SK-N-SH (cell line): ENCODE data around the gene DYNLRB1. TPM values are rescaled to one million over a fixed set of nuclear protein-coding genes. Genes with fewer than 3 reads are reported as not detected.

Experiments
- CTCF ChIA-PET: fragments of 300-600, 350-600 bp; formaldehyde crosslinking; extraction: SDS; loops from one replicate; lab custom pipeline; 2021; lab: Yijun Ruan, JAX
- POLR2A ChIA-PET: fragments of 350-600 bp; sonication (Branson Sonifier 250); formaldehyde crosslinking; extraction: SDS; loops from one replicate; lab custom pipeline; 2020; ENCODE audit warnings: antibody characterized with exemption, inconsistent platforms; lab: Yijun Ruan, JAX
- DNase-seq: peaks from one replicate; pipeline ENCODE4 v3.0.0; 2012
- H2AFZ ChIP-seq: fragments of 200-600 bp; sonication (generic); 2 replicates; pipeline ENCODE4 v1.8.1; 2016; ENCODE audit warnings: antibody characterized with exemption, mild to moderate bottlenecking, low read depth
- H3F3A ChIP-seq: fragments of 200-600 bp; sonication (generic); replicated peaks from 2 replicates; pipeline ENCODE3; 2016; ENCODE audit warnings: antibody characterized with exemption, mild to moderate bottlenecking; ENCODE audit not compliant: insufficient read depth
- H3K27ac ChIP-seq, 2 experiments: fragments of 200-500 bp in 1 of 2; fragments of 200-600 bp in 1 of 2; sonication (Bioruptor generic) in 1 of 2; sonication (generic), shearing (Covaris generic) in 1 of 2; 2 replicates each; pipeline versions ENCODE4 v1.5.1 to v1.6.1; 2014 to 2016; ENCODE audit warnings: low read depth in 2 of 2, inconsistent platforms in 1 of 2, low read length in 1 of 2, mild to moderate bottlenecking in 1 of 2, mixed read lengths in 1 of 2
- H3K27me3 ChIP-seq: fragments of 200-600 bp; sonication (generic), shearing (Covaris generic); 2 replicates; pipeline ENCODE4 v1.6.1; 2016; ENCODE audit warnings: mixed run types; ENCODE audit not compliant: insufficient read depth
- H3K36me3 ChIP-seq, 2 experiments: fragments of 200-500 bp in 1 of 2; fragments of 200-600 bp in 1 of 2; sonication (Bioruptor generic) in 1 of 2; sonication (generic) in 1 of 2; replicated peaks in 1 of 2; 2 replicates each; pipeline versions ENCODE3 to v1.5.1; 2014 to 2016; ENCODE audit warnings: low read length in 1 of 2, mild to moderate bottlenecking in 1 of 2; ENCODE audit not compliant: insufficient read depth in 2 of 2, control insufficient read depth in 1 of 2
- H3K4me1 ChIP-seq, 2 experiments: fragments of 200-500 bp in 1 of 2; fragments of 200-600 bp in 1 of 2; sonication (Bioruptor generic) in 1 of 2; sonication (generic), shearing (Covaris generic) in 1 of 2; 2 replicates each; pipeline versions ENCODE4 v1.5.1 to v1.6.1; 2014 to 2016; ENCODE audit warnings: low read depth in 1 of 2, low read length in 1 of 2, mixed run types in 1 of 2; ENCODE audit not compliant: insufficient read depth in 2 of 2, control insufficient read depth in 1 of 2
- H3K4me2 ChIP-seq: fragments of 200-600 bp; sonication (generic), shearing (Covaris generic); 2 replicates; pipeline ENCODE4 v1.6.1; 2017; ENCODE audit warnings: mixed run types
- H3K4me3 ChIP-seq, 2 experiments: fragments of 200-500 bp in 1 of 2; fragments of 200-600 bp in 1 of 2; sonication (Bioruptor generic) in 1 of 2; sonication (generic), shearing (Covaris generic) in 1 of 2; 2 replicates each; pipeline versions ENCODE4 v1.5.1 to v1.8.1; 2014 to 2016; ENCODE audit warnings: low read depth in 2 of 2, inconsistent platforms in 1 of 2, low read length in 1 of 2, mild to moderate bottlenecking in 1 of 2, mixed read lengths in 1 of 2, moderate library complexity in 1 of 2
- H3K79me2 ChIP-seq: fragments of 200-600 bp; sonication (generic); 2 replicates; pipeline ENCODE4 v1.8.1; 2017; ENCODE audit warnings: mild to moderate bottlenecking; ENCODE audit not compliant: insufficient read depth
- H3K9ac ChIP-seq: fragments of 200-600 bp; sonication (generic); 2 replicates; pipeline ENCODE4 v1.6.1; 2017; ENCODE audit warnings: mixed run types
- H3K9me2 ChIP-seq: fragments of 200-600 bp; sonication (generic); 2 replicates; pipeline ENCODE4 v1.6.1; 2017; ENCODE audit warnings: mixed run types
- H3K9me3 ChIP-seq: fragments of 200-600 bp; sonication (generic); 2 replicates; pipeline ENCODE4 v1.6.1; 2017; ENCODE audit warnings: mixed run types, mild to moderate bottlenecking, moderate library complexity
- H4K20me1 ChIP-seq: fragments of 200-600 bp; sonication (generic); 2 replicates; pipeline ENCODE4 v1.6.1; 2017; ENCODE audit warnings: mild to moderate bottlenecking, mixed run types; ENCODE audit not compliant: insufficient read depth
- ELF1 ChIP-seq: IDR thresholded peaks from 2 replicates; pipeline ENCODE4 v1.4.0; 2012
- EP300 ChIP-seq, 2 experiments: IDR thresholded peaks; 2 replicates each; pipeline versions ENCODE4 v1.4.0 to v1.6.1; 2012; ENCODE audit warnings: borderline replicate concordance in 1 of 2, low read depth in 1 of 2, low read length in 1 of 2
- FOSL2 ChIP-seq: IDR thresholded peaks from 2 replicates; pipeline ENCODE4 v1.4.0; 2012; ENCODE audit warnings: low read depth, mild to moderate bottlenecking, moderate library complexity, borderline replicate concordance
- FOXJ3 ChIP-seq: sonication (generic); formaldehyde crosslinking; IDR thresholded peaks from 2 replicates; pipeline ENCODE4 v1.5.1; 2020; ENCODE audit warnings: mild to moderate bottlenecking, missing genetic modification reagents
- GABPA ChIP-seq: IDR thresholded peaks from 2 replicates; pipeline ENCODE4 v1.4.0; 2012; ENCODE audit warnings: low read depth, mild to moderate bottlenecking
- JUND ChIP-seq: IDR thresholded peaks from 2 replicates; pipeline ENCODE4 v1.4.0; 2012
- MEF2A ChIP-seq: IDR thresholded peaks from 2 replicates; pipeline ENCODE4 v1.4.0; 2012; ENCODE audit warnings: low read depth, borderline replicate concordance
- NFIC ChIP-seq: IDR thresholded peaks from 2 replicates; pipeline ENCODE4 v1.4.0; 2012; ENCODE audit warnings: borderline replicate concordance
- POLR2AphosphoS5 ChIP-seq: IDR thresholded peaks from 2 replicates; pipeline ENCODE4 v1.6.1; 2012; ENCODE audit warnings: low read depth, low read length
- RAD21 ChIP-seq: IDR thresholded peaks from 2 replicates; pipeline ENCODE4 v1.6.1; 2012; ENCODE audit warnings: mild to moderate bottlenecking, low read length
- RCOR1 ChIP-seq: fragments of 150-350 bp; IDR thresholded peaks from 2 replicates; pipeline ENCODE4 v1.6.1; 2017; ENCODE audit warnings: antibody characterized with exemption, low read length
- RFX5 ChIP-seq: IDR thresholded peaks from 2 replicates; pipeline ENCODE4 v1.6.1; 2012; ENCODE audit warnings: mild to moderate bottlenecking, improper control_type of control experiment, low read length
- SIN3A ChIP-seq: IDR thresholded peaks from 2 replicates; pipeline ENCODE4 v1.6.1; 2012; ENCODE audit warnings: low read depth, mild to moderate bottlenecking, low read length, moderate library complexity, borderline replicate concordance
- SMC3 ChIP-seq: IDR thresholded peaks from 2 replicates; pipeline ENCODE4 v1.6.1; 2012; ENCODE audit warnings: low read depth, low read length, improper control_type of control experiment
- TAF1 ChIP-seq: IDR thresholded peaks from 2 replicates; pipeline ENCODE4 v1.6.1; 2012; ENCODE audit warnings: low read depth, mild to moderate bottlenecking, low read length, moderate library complexity, borderline replicate concordance
- TCF12 ChIP-seq: IDR thresholded peaks from 2 replicates; pipeline ENCODE4 v1.4.0; 2012
- TEAD4 ChIP-seq: IDR thresholded peaks from 2 replicates; pipeline ENCODE4 v1.4.0; 2012; ENCODE audit warnings: mild to moderate bottlenecking, borderline replicate concordance; ENCODE audit not compliant: insufficient read depth
- YY1 ChIP-seq: IDR thresholded peaks from 2 replicates; pipeline ENCODE4 v1.4.0; 2012; ENCODE audit warnings: low read depth, mild to moderate bottlenecking
- ZBTB33 ChIP-seq: IDR thresholded peaks from 2 replicates; pipeline ENCODE4 v1.4.0; 2012; ENCODE audit warnings: low read depth, borderline replicate concordance
- WGBS: methylation state at CpG from one replicate; pipeline ENCODE4 v1.1.6; 2017; ENCODE audit warnings: low lambda C conversion rate; 5-methylcytosine and 5-hydroxymethylcytosine counted together
- polyA plus RNA-seq, 3 experiments: library from polyadenylated mRNA; depleted of rRNA; stranded (reverse); fragments of >200 nt; gene quantifications; 2 replicates each; pipeline ENCODE4 v1.2.3, GENCODE V29; 2012
- TF ChIP-seq, protein P1 (sequence below): IDR thresholded peaks from 2 replicates; pipeline ENCODE4 v1.4.0; 2012; ENCODE audit warnings: low read depth
- TF ChIP-seq, protein P2 (sequence below): fragments of 150-350 bp; IDR thresholded peaks from 2 replicates; pipeline ENCODE4 v1.6.1; 2016; ENCODE audit warnings: mild to moderate bottlenecking, low read depth, low read length
- TF ChIP-seq, protein P3 (sequence below): fragments of 200-600 bp; sonication (generic); IDR thresholded peaks from 2 replicates; pipeline ENCODE4 v1.6.1; 2017; ENCODE audit warnings: antibody characterized with exemption, mild to moderate bottlenecking, moderate library complexity

The DYNLRB1 gene
- polyA plus RNA-seq, 1 of the 3 experiments (the other 2 are of a cell fraction): 402 TPM

- TF ChIP-seq MEF2A (no peak), GABPA (no peak), YY1 (no peak)
Measured at GRCh38 chr20:34528921-34529297, 12.7 kb downstream of the DYNLRB1 start (continued).

- H3K79me2 ChIP-seq: peaks cover 59% of the 10 kb centered on the region
- H3K27ac ChIP-seq: no peak overlapping the region
- no peak for DNase-seq
- H4K20me1 ChIP-seq: peaks cover 49% of the 10 kb centered on the region
- TF ChIP-seq FOSL2 (no peak), FOXJ3 (no peak), EP300 (IDR thresholded peaks at IDR 0.05; ENCODE audit: borderline replicate concordance in 1 of 2, low read depth in 1 of 2, low read length in 1 of 2) (no peak), TAF1 (no peak), TEAD4 (no peak), RAD21 (no peak), ELF1 (no peak), NFIC (no peak), YY1 (no peak), SMC3 (no peak), TCF12 (no peak), RCOR1 (no peak), POLR2AphosphoS5 (no peak), ZBTB33 (no peak), RFX5 (no peak), SIN3A (no peak), JUND (no peak)
- TF ChIP-seq, protein P1, sequence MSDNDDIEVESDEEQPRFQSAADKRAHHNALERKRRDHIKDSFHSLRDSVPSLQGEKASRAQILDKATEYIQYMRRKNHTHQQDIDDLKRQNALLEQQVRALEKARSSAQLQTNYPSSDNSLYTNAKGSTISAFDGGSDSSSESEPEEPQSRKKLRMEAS: no peak
- TF ChIP-seq, protein P2, sequence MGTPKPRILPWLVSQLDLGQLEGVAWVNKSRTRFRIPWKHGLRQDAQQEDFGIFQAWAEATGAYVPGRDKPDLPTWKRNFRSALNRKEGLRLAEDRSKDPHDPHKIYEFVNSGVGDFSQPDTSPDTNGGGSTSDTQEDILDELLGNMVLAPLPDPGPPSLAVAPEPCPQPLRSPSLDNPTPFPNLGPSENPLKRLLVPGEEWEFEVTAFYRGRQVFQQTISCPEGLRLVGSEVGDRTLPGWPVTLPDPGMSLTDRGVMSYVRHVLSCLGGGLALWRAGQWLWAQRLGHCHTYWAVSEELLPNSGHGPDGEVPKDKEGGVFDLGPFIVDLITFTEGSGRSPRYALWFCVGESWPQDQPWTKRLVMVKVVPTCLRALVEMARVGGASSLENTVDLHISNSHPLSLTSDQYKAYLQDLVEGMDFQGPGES: no peak
- TF ChIP-seq, protein P3, sequence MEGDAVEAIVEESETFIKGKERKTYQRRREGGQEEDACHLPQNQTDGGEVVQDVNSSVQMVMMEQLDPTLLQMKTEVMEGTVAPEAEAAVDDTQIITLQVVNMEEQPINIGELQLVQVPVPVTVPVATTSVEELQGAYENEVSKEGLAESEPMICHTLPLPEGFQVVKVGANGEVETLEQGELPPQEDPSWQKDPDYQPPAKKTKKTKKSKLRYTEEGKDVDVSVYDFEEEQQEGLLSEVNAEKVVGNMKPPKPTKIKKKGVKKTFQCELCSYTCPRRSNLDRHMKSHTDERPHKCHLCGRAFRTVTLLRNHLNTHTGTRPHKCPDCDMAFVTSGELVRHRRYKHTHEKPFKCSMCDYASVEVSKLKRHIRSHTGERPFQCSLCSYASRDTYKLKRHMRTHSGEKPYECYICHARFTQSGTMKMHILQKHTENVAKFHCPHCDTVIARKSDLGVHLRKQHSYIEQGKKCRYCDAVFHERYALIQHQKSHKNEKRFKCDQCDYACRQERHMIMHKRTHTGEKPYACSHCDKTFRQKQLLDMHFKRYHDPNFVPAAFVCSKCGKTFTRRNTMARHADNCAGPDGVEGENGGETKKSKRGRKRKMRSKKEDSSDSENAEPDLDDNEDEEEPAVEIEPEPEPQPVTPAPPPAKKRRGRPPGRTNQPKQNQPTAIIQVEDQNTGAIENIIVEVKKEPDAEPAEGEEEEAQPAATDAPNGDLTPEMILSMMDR: no peak
- H2AFZ ChIP-seq: no peak overlapping the region
- 86% methylated on average over 3 of the region's 3 CpGs for WGBS
- ChIA-PET POLR2A (no interaction called here), CTCF (interaction anchor here (0.8 to 1.6 kb wide), 2 partner anchors 9 to 216 kb away, joined by 3 to 6 read pairs; no protein-coding TSS in a partner anchor)
- no peak overlapping the region for H3K4me3 ChIP-seq
- peaks cover 22% of the 10 kb centered on the region for H3F3A ChIP-seq
- no peak overlapping the region for H3K4me2 ChIP-seq
- no peaks in the 10 kb centered on the region for H3K9me3 ChIP-seq
- H3K27me3 ChIP-seq: no peaks in the 10 kb centered on the region
- H3K4me1 ChIP-seq: peaks cover 13 to 15% of the 10 kb centered on the region in 2 experiments; a peak in 2 of 4 replicates
- H3K9me2 ChIP-seq: no peaks in the 10 kb centered on the region
- H3K9ac ChIP-seq: no peak overlapping the region
- peaks cover 56 to 73% of the 10 kb centered on the region in 2 experiments for H3K36me3 ChIP-seq
Measured at GRCh38 chr20:34529742-34530141, 13.5 kb downstream of the DYNLRB1 start.
